Activated CD4-positive, alpha-beta T cell treated with anti-CD3 and anti-CD28 coated beads, Interleukin-2, amount 50 U/mL, for 4 hours (primary cell): ENCODE measurements around the gene SEPSECS.

Experiments
- DNase-seq, 2 experiments: peaks; one replicate each; pipeline ENCODE4 v3.0.0-alpha.2; 2020

Gene SEPSECS

DNA sequence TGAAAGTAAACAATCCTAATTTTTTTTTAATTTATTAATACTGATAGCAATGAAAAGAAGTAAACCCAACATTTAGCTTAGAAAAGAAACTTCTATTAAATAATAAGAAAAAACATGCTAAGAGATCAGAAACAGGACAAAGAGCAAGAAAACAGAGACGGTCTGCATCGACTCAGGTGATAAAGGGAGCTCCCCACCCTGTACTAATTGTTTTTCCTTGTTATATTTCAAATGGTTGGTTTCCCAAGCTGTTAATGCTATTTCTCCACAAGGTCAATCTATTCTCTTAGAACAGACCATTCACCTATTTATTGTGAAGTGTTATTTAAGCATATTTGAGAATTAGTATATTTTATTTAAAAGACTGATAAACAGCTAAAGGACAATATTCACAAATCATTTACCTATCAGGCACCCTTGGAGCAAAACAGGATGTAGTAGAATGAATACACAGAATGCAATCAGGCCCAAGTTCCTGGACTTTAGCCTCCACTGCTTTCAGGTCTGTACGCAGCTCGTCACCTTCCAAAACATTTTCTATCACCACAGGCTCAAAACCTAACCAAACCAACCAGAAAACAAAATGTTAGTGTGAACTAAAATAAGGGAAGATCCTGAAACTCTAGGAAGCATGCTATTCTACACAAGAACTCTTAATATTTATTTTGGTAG, 5.5 kb downstream of the SEPSECS start:
- no peak for DNase-seq

DNA sequence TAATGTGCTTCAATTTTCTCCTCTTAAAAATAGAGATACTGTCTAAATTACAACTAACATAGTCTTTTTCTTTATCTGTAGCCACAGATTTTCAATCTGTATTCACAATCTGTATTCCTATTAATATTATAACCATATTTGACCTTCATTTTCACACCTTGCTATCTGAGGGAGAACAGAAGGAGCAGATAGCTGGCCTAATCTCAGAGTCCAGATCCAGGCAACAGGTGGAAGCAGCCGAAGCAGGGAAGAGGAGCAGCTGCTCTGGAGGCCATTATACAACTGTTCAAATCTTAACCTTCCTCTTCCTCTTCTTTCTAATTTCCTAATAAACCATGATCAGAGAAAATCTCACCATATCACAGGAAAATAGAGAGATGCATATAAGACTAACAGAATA, 14.2 kb downstream of the SEPSECS start:
- no peak for DNase-seq

GRCh38 chr4:25144870-25145481, 15.3 kb downstream of the SEPSECS start:
- DNase-seq: no peak

- DNase-seq: no peak
Measured at GRCh38 chr4:25142468-25142867, 17.8 kb downstream of the SEPSECS start.

DNA sequence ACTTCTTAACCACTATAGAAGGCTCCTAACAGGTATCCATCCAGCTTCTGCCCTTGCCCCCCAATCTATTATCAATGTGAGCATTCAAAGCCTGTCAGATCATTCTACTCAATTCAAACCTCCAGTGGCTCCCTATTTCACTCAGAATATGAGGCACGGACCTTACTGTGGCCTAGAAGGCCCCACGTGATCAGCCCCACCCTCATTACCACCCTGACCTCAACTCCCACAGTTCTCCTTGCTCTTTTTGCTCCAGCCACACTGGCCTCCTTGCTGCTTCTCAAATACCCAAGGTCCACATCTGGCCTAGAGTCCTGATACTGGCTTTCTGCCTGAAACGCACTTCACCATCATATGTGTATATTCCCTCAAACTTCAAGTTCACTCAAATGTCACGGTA, 18.7 kb downstream of the SEPSECS start:
- DNase-seq: no peak

GRCh38 chr4:25133132-25133531, 27.1 kb downstream of the SEPSECS start:
- no peak for DNase-seq

DNA sequence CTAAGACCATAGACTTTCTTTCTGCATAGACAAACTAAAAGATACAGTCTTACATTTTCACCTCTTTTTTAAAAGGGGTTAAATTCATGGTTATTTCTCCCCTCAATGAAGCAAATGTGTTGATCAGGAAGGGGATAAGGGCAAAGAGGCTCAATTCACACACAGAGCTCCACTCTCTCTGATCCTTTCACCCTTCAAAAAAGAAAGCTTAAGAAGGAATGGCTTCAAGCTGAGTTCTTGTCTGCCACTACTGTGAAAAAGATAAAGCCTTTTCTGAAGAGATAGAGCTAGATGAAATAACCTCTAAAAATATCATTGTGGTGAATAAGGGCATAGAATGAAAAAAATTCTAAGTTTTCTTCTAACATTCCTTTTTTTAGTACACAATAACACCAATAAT, 28.3 kb downstream of the SEPSECS start:
- no peak for DNase-seq

DNA sequence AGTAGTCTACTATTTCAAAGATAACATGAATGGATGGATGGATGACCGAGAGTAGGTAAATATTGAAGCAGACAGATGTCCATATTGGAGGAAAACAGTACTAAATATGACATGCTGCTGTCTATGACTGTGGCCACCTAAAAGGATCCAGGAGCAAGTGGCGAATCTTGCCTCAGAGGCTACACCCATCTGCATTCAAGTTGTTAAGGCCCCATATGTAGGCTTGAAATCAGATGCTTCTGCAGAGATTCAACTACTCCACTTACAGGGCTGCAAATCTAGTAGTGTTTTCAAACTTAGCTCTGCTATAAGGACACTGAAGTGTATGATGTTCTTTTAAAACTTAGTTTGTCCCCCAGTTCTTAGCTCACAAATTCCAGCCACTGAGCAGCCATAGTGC, 28.9 kb downstream of the SEPSECS start:
- DNase-seq: no peak

DNA sequence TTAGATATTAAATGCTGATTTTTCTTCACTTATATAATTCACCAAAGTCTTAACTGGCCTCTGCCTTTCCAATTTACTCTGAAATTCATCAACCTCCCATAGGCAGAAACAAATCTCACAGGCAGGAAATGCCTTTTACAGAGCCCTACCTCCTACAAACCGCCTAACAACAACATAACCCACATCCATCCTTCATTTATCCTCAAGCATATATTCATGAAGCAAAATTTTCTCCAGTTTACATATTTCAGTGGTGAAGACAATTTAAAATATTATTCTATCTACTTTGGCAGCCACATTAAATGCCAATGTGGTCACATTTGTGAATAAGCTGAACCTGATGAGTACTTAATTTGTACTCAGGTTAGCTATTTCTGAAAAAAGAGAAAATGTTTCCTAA, 30.3 kb downstream of the SEPSECS start:
- no peak for DNase-seq

DNA sequence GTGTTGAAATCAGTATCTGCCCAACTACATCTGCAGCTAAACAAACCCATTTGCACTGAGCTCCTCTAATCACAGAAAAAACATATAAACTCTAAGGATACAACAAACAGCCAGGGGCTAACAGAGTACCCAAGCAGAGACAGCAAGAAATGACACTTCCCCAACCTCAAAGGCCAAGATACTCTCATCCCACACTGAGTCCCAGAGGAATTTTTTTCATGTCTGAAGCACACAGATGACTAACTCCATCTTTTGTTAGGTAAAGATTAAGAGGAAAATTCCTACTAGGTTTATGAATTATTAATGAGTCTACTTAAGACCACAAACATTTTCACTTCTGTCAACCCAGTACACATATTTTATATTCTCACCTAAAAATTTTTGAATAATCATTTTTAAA, 31.6 kb downstream of the SEPSECS start:
- no peak for DNase-seq

- no peak for DNase-seq
Measured at GRCh38 chr4:25123236-25123635, 37.0 kb downstream of the SEPSECS start.

DNA sequence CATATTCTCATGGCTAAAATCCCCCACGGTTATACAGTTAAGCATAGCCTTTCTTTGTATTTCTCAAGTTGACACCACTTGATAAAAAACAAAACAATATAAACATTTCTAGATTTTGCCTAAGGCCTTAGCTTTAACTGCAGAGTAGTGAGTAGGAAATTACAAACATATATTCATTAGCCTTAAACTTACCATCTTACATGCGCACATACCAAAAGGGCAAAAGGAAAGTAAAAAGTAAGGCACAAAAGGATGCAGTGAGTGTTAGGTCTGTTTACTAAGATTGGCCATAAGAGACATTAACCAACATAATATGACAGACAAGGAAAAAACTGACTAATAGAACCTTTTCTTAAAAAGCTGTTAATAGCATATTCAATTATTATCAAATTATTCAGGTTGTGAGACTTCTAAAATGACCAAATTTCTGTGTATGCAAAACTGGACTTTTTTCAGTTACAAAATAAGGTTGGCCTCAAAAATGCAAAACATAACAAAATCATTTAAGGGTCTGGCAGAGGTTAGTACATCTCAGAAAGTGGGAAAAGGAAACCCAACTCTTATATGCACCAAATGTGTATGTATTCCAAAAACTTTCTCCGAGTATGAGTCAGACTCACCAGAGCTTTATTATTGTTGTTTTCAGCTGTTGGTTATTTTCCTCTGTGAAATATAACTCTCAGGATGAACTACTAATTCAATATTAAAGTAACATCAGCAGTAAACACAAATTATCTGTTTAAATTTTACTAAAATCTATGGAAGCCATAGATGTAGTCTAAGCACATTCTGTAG, 39.9 kb downstream of the SEPSECS start:
- no peak for DNase-seq

- DNase-seq: no peak
Measured at GRCh38 chr4:25117716-25118472, 42.4 kb downstream of the SEPSECS start.

GRCh38 chr4:25117274-25117673, 43.0 kb downstream of the SEPSECS start:
- no peak for DNase-seq

DNA sequence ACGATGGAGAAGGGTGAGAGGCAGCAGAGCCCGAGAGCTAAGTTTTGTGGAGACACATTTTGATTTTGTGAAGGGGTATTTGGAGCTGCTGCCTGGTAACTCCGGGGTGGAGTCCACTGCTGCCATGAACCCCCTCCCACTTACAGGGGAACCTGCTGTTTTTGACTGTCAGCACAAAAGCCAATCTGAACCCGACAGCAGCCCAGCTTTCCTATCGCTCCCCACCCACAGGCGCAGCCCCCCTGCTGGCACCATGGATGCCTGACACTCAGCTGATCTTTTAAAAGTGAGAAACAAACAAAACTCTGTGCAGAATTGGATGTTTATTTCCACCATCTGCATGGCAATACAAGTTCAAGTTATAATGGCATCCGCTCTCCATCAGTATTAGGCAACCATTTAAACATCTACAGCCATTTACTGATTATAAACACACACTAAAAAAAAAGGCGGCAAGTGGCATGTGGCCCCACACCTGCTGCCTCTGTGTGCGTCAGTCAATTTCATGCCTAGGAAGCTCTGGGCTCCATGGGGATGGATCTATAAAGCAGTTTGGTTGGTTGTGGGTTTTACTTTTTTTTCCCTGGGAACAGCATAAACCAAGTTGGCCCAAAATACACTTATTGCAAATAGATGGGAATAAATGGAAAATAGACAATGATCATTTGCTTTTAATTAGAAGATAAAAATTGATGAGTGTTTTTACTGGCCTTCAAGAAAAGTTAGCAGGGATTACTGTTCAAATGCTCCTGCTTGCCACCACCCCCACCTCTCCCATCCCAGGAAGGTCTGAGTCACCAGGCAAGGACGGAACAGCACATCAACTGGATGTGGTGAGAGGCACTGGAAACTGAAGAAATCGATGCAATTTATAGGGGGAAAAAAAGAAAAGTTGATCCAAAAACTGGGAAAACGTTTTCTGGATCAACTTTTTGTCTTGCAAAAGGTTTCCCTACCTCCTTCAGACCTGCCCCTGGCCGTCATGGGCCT, 46.0 kb downstream of the SEPSECS start:
- no peak for DNase-seq

- no peak for DNase-seq
Measured at GRCh38 chr4:25112995-25113380, 47.3 kb downstream of the SEPSECS start.

DNA sequence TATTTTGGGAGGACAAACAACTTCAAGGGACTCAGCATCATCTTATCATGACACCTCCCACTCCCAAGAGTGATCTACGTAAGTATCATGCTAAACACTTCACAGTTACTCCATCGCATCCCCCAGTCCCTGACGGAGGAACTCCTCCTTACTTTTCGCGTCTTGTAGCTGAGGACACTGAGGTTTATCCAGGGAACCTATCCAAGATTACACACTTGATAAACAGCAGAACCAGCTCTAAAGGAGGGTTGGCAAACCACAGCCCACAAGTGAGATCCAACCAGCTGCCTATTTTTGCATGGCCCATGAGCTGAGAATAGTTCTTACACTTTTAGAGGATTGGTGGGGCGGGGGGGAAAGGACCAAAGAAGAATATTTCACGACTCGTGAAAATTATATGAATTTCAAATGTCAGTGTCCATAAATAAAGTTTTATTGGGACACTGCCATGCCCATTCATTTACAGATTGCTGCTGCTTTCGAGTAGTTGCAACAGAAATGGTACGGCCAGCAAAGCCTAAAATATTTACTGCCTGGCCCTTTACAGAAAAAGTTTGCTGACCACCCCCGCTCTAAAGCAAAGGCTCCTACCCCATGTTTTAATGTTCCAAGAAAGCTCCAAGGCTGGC, 47.8 kb downstream of the SEPSECS start:
- DNase-seq: no peak

- DNase-seq: no peak
Measured at GRCh38 chr4:25111648-25112196, 48.5 kb downstream of the SEPSECS start.

- no peak for DNase-seq
Measured at GRCh38 chr4:25110527-25111329, 49.5 kb downstream of the SEPSECS start.

DNA sequence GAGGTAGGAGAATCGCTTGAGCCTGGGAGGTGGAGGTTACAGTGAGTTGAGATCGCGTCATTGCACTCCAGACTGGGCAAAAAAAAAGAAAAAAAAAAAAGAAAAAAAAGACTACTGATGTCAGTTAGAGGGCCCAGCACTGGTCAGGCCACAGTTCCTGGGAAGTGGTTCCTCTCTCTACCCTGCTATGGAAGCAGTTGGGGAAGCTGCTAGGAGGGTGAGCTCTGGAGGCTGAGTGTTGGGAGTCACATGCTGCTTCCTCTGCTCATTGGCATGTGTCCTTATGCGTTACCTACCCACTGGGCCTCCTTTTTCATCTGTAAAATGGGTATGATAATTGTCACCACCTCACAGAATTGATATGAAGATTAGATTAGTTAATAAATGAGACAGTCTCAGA, 50.7 kb downstream of the SEPSECS start:
- no peak for DNase-seq
